ENCODE measurements around the gene ATP5ME.
"Not testable (repeated sequence)": the region's sequence is repeated elsewhere in the genome, so short reads cannot be mapped to it uniquely, and the experiment has no call there.

ATP5ME gene

DNA sequence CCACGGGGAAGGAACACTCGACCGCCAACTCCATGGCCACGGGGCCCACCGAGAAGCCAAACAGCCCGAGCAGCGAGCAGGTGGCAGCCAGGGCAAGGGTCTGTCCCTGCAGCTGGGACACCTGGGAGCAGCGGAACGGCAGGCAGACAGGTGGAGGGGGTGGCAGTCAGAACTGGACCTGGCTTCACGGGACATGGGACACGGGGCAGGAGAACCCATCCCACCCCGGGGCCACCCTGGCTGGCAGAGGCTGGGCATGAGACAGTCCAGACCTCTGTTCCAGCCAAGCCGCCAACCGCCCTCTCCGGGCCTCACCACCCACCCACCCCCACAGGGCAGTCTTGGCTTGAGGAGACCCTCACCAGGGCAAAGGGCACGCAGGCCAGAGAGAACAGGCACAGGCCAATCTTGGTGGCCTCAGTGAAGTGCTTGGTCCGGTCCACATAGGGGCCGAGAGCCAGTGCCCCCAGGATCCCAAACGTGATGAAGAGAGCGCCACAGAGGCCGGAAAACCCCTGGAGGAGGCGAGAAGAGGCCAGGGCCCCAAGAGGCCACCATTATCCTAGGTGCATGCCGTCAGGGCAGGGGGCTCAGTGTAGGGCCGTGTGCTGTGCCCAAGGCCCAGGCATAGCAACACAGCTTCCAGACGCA, 9.3 kb upstream of the ATP5ME start:
- DNase-seq = no peak

- no peak for DNase-seq
These were observed 8.6 kb upstream of the ATP5ME start for GRCh38 chr4:682490-683172.

- DNase-seq = peak; percentile 60
These were observed 7.8 kb upstream of the ATP5ME start for GRCh38 chr4:681736-682451.

GRCh38 chr4:680928-681645, 7.0 kb upstream of the ATP5ME start:
- DNase-seq = peak; percentile 23

- DNase-seq = no peak
These were observed 6.5 kb upstream of the ATP5ME start for GRCh38 chr4:680551-680927.

- no peak for DNase-seq
These were observed 6.0 kb upstream of the ATP5ME start for GRCh38 chr4:680091-680490.

- DNase-seq = no peak
These were observed 5.6 kb upstream of the ATP5ME start for GRCh38 chr4:679629-680028.

GRCh38 chr4:679104-679481, 5.0 kb upstream of the ATP5ME start:
- no peak for DNase-seq

DNA sequence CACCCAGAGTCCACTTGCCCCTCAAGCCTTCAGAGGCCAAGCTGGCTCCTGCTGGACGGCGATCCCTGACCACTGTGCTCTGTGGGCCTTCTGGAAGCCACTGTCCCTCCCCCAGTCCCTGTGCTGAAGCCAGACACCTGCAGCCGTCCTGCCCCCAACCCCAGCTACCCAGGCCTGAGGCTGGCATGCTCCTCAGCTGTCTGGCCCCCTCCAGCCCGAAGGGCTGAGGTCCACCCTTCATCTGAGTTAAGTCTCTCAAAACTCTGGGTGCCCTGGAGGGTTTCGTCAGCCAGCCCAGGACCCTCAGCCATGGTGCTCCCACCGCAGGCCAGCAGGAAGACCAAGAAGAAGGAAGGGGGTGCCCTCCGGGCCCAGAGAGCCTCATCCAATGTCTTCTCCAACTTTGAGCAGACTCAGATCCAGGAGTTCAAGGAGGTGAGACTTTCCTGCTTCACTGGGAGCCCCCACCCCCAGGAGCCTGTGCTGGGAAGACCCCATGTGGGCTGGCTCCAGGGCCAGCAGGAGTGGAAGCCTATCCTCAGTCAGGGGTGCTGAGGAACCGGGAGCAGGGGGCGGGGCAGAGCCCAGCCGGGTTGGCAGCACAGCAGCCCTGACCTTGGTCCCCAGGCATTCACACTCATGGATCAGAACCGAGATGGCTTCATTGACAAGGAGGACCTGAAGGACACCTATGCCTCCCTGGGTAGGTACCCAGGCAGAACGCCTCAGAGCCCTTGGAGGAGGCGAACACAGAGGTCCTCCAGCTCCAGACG, 4.4 kb upstream of the ATP5ME start:
- no peak for DNase-seq

DNA sequence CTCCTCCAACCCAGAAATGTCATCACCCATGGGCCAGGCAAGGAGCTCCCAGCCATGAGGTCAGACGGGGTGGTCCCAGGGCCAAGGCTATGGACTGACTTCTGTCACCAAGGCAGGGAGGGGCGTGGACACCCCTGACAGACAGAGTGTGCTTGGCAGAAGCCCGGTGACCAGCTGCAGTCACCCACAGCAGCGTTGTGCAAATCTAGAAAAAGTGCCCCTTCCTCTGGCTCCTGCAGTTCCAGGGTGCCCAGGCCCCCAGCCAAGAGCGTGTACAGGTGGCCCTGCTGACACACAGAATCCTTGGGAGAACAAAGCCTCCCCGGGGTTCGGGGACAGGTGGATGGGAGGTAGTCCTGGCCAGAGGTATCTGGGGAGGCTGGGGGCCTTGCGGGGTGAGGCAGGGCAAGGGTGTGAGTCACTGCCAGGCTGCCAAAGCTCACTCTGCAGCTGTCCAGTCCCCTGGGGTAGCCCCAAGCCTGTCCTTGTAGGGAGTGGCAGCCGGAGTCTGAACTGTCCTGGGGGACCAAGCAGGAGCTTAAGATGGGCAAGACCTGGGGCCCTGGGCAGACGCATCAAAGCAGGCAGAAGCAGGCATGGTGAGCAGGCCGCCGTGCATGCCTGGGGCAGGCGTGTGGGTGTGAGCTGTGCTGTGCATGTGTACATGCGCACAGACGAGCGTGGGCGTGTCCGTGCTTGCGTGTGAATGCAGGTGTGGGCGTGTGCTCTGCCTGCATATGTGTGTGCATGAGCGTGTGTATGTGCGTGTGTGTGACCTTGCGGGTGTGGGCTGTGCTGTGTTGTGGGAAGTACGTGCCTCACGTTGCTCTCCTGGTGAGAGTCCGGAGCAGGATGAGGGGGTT, 3.6 kb upstream of the ATP5ME start:
- no peak for DNase-seq

DNA sequence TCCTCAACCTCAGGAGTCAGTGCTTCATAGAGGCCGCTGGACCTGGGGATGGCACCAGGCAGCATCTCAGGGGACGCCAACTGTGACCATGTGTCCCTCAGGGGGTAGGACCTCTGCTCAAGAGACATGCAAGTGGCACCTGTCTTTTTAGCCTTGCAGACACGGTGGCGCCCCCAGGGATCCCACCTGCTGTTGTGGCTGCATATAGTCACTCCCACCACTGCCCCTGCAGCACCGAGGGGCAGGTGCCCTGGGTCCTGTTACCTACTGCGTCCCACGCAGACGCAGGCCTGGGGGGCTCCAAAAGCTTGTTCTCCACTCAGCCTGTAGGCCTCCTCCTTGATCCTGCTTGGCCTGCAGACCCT, 2.8 kb upstream of the ATP5ME start:
- no peak for DNase-seq

DNA sequence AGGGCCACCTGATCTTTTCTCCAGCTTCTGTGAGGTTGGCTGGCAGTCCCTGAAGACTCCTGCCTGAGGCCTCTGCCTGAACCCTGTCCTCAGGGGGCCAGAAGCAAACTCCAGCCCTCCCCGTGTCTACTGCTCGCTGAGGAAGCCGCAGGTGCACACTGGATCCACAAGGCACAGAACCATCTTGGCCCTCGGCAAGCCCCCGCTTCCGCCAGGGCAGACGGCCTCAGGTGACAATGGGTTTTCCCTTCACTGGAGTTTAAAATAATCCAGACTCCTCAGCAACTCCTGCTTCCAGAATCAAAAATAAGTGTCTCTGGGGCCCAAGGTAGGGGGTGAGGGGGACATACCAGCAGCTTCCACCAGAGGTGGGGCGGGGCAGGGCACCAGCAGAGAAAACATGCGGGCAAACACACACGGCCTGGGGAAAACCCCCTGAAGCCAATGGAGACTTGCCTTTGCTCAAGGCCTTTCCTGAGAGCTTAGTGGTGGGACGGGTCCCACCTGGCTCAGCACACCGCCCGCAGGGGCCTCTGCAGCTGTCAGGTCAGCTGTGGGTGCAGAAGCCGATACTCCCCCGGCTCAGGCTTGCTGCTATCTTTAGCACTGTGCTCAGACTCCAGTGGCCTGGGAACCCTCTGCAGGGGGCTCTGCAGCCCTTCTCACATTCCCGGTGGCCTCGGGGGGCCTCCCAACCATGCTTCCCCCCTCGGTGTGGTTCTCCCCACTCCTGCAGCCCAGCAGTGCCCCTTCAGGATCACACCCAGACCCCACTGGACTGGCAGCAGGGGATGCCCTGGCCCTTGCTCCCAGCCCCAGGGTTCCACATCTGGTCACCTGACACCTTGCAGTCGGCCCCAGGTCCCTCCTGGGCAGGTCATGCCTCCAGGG, 2.1 kb upstream of the ATP5ME start:
- no peak for DNase-seq

GRCh38 chr4:675036-675882, 1.2 kb upstream of the ATP5ME start:
- DNase-seq = no peak

GRCh38 chr4:673349-674091, 556 bp downstream of the ATP5ME start:
- no peak for DNase-seq

GRCh38 chr4:671769-672168, 2.3 kb downstream of the ATP5ME start:
- no peak for DNase-seq

GRCh38 chr4:669806-670559, 4.1 kb downstream of the ATP5ME start:
- DNase-seq = not testable (repeated sequence)

- not testable (repeated sequence) for DNase-seq
These were observed 5.9 kb downstream of the ATP5ME start for GRCh38 chr4:668219-668618.

GRCh38 chr4:667545-667925, 6.5 kb downstream of the ATP5ME start:
- no peak for DNase-seq
